A549 (cell line): ENCODE measurements around the gene ZNF511. TPM values are rescaled to one million over a fixed set of nuclear protein-coding genes. Genes with fewer than 3 reads are reported as not detected.

ENCODE experiments used
- ATAC-seq, 2 experiments: fragments of 200-7000 bp in 1 of 2; fragments of >200 bp in 1 of 2; cut with Nextera tagmentation in 1 of 2; cut with Tn5 transposase in 1 of 2; 3 replicates each; pipeline versions ENCODE4 v1.8.0 to v1.9.1; 2018 to 2020; ENCODE audit warnings: mild to moderate bottlenecking in 1 of 2, moderate library complexity in 1 of 2
- CTCF ChIA-PET: fragments of 300-600 bp; sonication (Branson Sonifier 250); formaldehyde crosslinking; extraction: SDS; loops from one replicate; lab custom pipeline; 2021; ENCODE audit warnings: antibody characterized with exemption, inconsistent platforms; lab: Yijun Ruan, JAX
- POLR2A ChIA-PET: fragments of 350-600 bp; formaldehyde crosslinking; extraction: SDS; loops from one replicate; lab custom pipeline; 2021; ENCODE audit warnings: antibody characterized with exemption, inconsistent platforms; lab: Yijun Ruan, JAX
- DNase-seq, 2 experiments: peaks; one replicate each; pipeline versions ENCODE4 v3.0.0 to v3.0.0-alpha.2; 2011 to 2016; ENCODE audit warnings: low read depth in 1 of 2, low spot score in 1 of 2
- FAIRE-seq: peaks from 2 replicates; lab custom pipeline; 2011; peaks lifted over from hg19 to GRCh38; lab: Jason Lieb, UNC
- H3K27ac ChIP-seq, 2 experiments: fragments of >200 bp; sonication (Bioruptor Twin); formaldehyde crosslinking; 3 replicates each; pipeline ENCODE4 v1.5.1; 2016 to 2017
- H3K4me1 ChIP-seq: fragments of >200 bp; sonication (Bioruptor Twin); formaldehyde crosslinking; 3 replicates; pipeline ENCODE4 v1.6.1; 2016
- H3K4me2 ChIP-seq: fragments of >200 bp; sonication (Bioruptor Twin); formaldehyde crosslinking; 3 replicates; pipeline ENCODE4 v1.6.1; 2016
- H3K4me3 ChIP-seq: fragments of >200 bp; sonication (Bioruptor Twin); formaldehyde crosslinking; 3 replicates; pipeline ENCODE4 v1.5.1; 2016
- H3K9me3 ChIP-seq: fragments of >200 bp; sonication (Bioruptor Twin); formaldehyde crosslinking; 3 replicates; pipeline ENCODE4 v1.6.1; 2016
- CBX2 ChIP-seq: fragments of 200-600 bp; sonication (generic); IDR thresholded peaks from 2 replicates; pipeline ENCODE4 v1.6.1; 2016; ENCODE audit warnings: low read depth, mild to moderate bottlenecking, borderline replicate concordance
- CBX8 ChIP-seq: fragments of 200-600 bp; sonication (generic); IDR thresholded peaks from 2 replicates; pipeline ENCODE4 v1.6.1; 2016
- CEBPB ChIP-seq, 2 experiments: fragments of >200 bp in 1 of 2; sonication (Bioruptor Twin) in 1 of 2; formaldehyde crosslinking in 1 of 2; IDR thresholded peaks; 2 replicates each; pipeline ENCODE4 v1.6.1; 2012 to 2016
- FOSB ChIP-seq: fragments of 250-450 bp; sonication (Bioruptor Pico); IDR thresholded peaks from 2 replicates; pipeline ENCODE4 v1.5.0; 2020; ENCODE audit warnings: mild to moderate bottlenecking, moderate library complexity
- FOSL2 ChIP-seq, 2 experiments: fragments of 450-650 bp in 1 of 2; fragments of >200 bp in 1 of 2; sonication (Bioruptor Twin) in 1 of 2; formaldehyde crosslinking; IDR thresholded peaks; 2 replicates each; pipeline versions ENCODE4 v1.5.0 to v1.6.1; 2016 to 2020; ENCODE audit warnings: mild to moderate bottlenecking in 1 of 2, moderate library complexity in 1 of 2
- FOXS1 ChIP-seq: fragments of 250-450 bp; sonication (Bioruptor Pico); IDR thresholded peaks from 2 replicates; pipeline ENCODE4 v1.5.0; 2020; ENCODE audit warnings: mild to moderate bottlenecking, moderate library complexity
- GATA3 ChIP-seq: IDR thresholded peaks from 2 replicates; pipeline ENCODE4 v1.6.1; 2012; ENCODE audit warnings: borderline replicate concordance
- HDAC2 ChIP-seq: fragments of 200-600 bp; sonication (generic); IDR thresholded peaks from 2 replicates; pipeline ENCODE4 v1.6.1; 2016
- HEYL ChIP-seq: fragments of 250-450 bp; sonication (Bioruptor Pico); IDR thresholded peaks from 2 replicates; pipeline ENCODE4 v1.8.0; 2021; ENCODE audit warnings: mild to moderate bottlenecking, moderate library complexity
- HOXB13 ChIP-seq: fragments of 250-450 bp; sonication (Bioruptor Pico); IDR thresholded peaks from 2 replicates; pipeline ENCODE4 v1.5.0; 2020; ENCODE audit warnings: low read depth, mild to moderate bottlenecking, moderate library complexity
- POLR2A ChIP-seq: IDR thresholded peaks from 2 replicates; pipeline ENCODE4 v1.6.1; 2012; ENCODE audit warnings: mild to moderate bottlenecking, low read length
- POLR2AphosphoS2 ChIP-seq: conservative IDR thresholded peaks from 2 replicates; pipeline ENCODE4 v1.6.1; 2012; ENCODE audit warnings: low read length, improper control_type of control experiment, inconsistent platforms
- RCOR1 ChIP-seq: fragments of 150-350 bp; IDR thresholded peaks from 2 replicates; pipeline ENCODE4 v1.6.1; 2014; ENCODE audit warnings: antibody characterized with exemption, low read length, low read depth
- RFX5 ChIP-seq: fragments of 450-650 bp; IDR thresholded peaks from 2 replicates; pipeline ENCODE4 v1.7.1; 2014; ENCODE audit warnings: antibody characterized with exemption, mild to moderate bottlenecking, moderate library complexity
- SMC3 ChIP-seq: fragments of >200 bp; sonication (Bioruptor Twin); formaldehyde crosslinking; IDR thresholded peaks from 3 replicates; pipeline ENCODE4 v1.6.1; 2018; ENCODE audit warnings: inconsistent platforms
- ZC3H11A ChIP-seq: fragments of 450-650 bp; IDR thresholded peaks from 2 replicates; pipeline ENCODE4 v1.6.1; 2014; ENCODE audit warnings: antibody characterized with exemption, mild to moderate bottlenecking
- ZFP36 ChIP-seq: fragments of 450-650 bp; IDR thresholded peaks from 2 replicates; pipeline ENCODE4 v1.6.1; 2014; ENCODE audit warnings: borderline replicate concordance; ENCODE audit not compliant: partially characterized antibody
- WGBS: methylation state at CpG from one replicate; pipeline ENCODE4 v1.1.6; 2017; ENCODE audit errors: missing lambda C conversion rate; 5-methylcytosine and 5-hydroxymethylcytosine counted together
- polyA plus RNA-seq, 4 experiments: library from polyadenylated mRNA; depleted of rRNA in 3 of 4; stranded (reverse); fragments of >200 nt; fragmentation: RNase III in 1 of 4; extraction: RNeasy Plus Mini Kit Qiagen cat#74134 plus additional on column Dnase treatment in 1 of 4; gene quantifications; 2 replicates in 3 of 4; 3 replicates in 1 of 4; pipeline ENCODE4 v1.2.3, GENCODE V29; 2011 to 2017
- TF ChIP-seq, protein P1 (sequence below): fragments of 250-450 bp; sonication (Bioruptor Pico); IDR thresholded peaks from 2 replicates; pipeline ENCODE4 v1.5.0; 2020; ENCODE audit warnings: low read depth, mild to moderate bottlenecking, moderate library complexity
- TF ChIP-seq, protein P2 (sequence below): fragments of 250-450 bp; sonication (Bioruptor Pico); IDR thresholded peaks from 2 replicates; pipeline ENCODE4 v1.5.0; 2021; ENCODE audit warnings: mild to moderate bottlenecking, moderate library complexity, borderline replicate concordance
- TF ChIP-seq, protein P3 (sequence below): IDR thresholded peaks from 2 replicates; pipeline ENCODE4 v1.6.1; 2012; ENCODE audit warnings: low read depth, borderline replicate concordance
- TF ChIP-seq, protein P4 (sequence below): IDR thresholded peaks from 2 replicates; pipeline ENCODE4 v1.6.1; 2012
- TF ChIP-seq, protein P5 (sequence below): fragments of >200 bp; sonication (Bioruptor Twin); formaldehyde crosslinking; IDR thresholded peaks from 3 replicates; pipeline ENCODE4 v1.6.1; 2016

ZNF511 gene
- polyA plus RNA-seq, 2 of the 4 experiments (the other 2 are of a cell fraction) = 40.2 to 43.6 TPM

DNA sequence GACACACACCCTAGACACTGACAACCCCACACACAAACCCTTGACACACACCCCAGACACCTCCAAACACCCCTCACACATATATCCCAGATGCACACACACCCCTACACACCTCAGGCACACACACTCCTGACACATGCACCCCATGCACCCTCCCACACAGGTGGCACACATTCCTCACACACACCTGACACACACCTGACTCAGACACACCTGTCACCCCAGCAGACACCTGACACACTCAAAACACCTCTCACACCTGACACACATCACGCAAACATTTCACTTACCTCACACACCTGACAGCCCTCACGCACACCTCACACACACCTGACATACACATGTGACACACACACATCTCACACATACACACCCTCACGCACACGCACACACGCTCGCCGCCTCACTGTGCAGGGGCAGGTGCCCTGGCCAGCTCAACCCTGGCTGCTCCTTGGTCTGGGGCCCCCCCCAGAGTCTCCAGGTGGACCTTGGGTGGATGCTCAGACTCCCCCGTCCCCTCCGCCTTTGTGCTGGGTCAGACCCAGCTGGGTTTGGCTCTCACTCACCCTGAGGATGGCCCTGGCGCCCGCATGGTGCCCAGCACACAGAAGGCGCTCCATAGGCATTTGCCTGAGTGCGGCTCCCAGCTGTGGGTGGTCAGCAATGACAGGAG, 31.1 kb downstream of the ZNF511 start:
- no peak overlapping the region for H3K27ac ChIP-seq
- TF ChIP-seq FOSL2 (IDR thresholded peaks at IDR 0.05) (no peak), FOSL2 (CRISPR knock-in tag; IDR thresholded peaks at IDR 0.05) (no peak), CBX8 (no peak), RCOR1 (no peak), HEYL (CRISPR knock-in tag) (no peak), CBX2 (no peak), HOXB13 (CRISPR knock-in tag) (no peak), FOSB (CRISPR knock-in tag) (no peak)
- TF ChIP-seq, protein P1, sequence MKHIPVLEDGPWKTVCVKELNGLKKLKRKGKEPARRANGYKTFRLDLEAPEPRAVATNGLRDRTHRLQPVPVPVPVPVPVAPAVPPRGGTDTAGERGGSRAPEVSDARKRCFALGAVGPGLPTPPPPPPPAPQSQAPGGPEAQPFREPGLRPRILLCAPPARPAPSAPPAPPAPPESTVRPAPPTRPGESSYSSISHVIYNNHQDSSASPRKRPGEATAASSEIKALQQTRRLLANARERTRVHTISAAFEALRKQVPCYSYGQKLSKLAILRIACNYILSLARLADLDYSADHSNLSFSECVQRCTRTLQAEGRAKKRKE (CRISPR knock-in tag) = no peak
- ATAC-seq (no peak), DNase-seq (no peak), FAIRE-seq (no peak)
- POLR2A ChIA-PET = no interaction called here
- WGBS = 80% methylated on average over 12 of the region's 13 CpGs
- H3K4me3 ChIP-seq = no peak overlapping the region
- H3K4me1 ChIP-seq = peaks cover 24% of the 10 kb centered on the region
- no peak overlapping the region for H3K4me2 ChIP-seq
- no peaks in the 10 kb centered on the region for H3K9me3 ChIP-seq
- CTCF ChIA-PET = interaction anchor here (1.1 to 9.2 kb wide), 2 partner anchors 8 to 11 kb away, joined by 3 to 76 read pairs; no protein-coding TSS in a partner anchor

DNA sequence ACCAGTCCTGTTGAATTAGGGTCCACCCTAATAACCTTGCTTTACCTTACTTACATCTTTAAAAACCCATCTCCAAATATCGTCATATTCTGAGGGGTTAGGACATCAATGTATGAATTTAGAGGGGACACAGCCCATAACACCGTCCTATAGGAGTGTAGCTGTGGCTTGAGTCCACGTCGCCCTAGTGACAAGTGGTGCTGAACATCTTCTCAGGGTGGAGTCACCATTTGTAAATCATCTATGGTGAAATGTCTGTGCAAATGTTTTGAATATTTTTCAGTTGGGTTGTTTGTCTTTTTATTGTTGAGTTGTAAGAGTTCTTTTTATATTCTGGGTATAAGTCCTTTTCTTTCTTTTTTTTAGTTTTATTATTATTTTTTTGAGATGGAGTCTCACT, 33.3 kb downstream of the ZNF511 start:
- FAIRE-seq (no peak), DNase-seq (no peak), ATAC-seq (no peak)
- Histone ChIP-seq H3K9me3 (no peaks in the 10 kb centered on the region), H3K4me3 (no peak overlapping the region), H3K4me1 (peaks cover 6% of the 10 kb centered on the region; the same call in 2 of the 3 replicates), H3K4me2 (no peak overlapping the region), H3K27ac (no peak overlapping the region)
- 80% methylated on average over 4 of the region's 4 CpGs for WGBS
- CTCF ChIA-PET = interaction anchor here (9.2 kb wide), 1 partner anchor 13 kb away, joined by 76 read pairs; no protein-coding TSS in a partner anchor
- TF ChIP-seq POLR2AphosphoS2 (no peak), GATA3 (no peak), ZFP36 (no peak), HDAC2 (no peak), ZC3H11A (no peak), RCOR1 (no peak), SMC3 (no peak), FOXS1 (CRISPR knock-in tag) (no peak), POLR2A (no peak), CEBPB (IDR thresholded peaks at IDR 0.05) (no peak), RFX5 (no peak)
- TF ChIP-seq, protein P2, sequence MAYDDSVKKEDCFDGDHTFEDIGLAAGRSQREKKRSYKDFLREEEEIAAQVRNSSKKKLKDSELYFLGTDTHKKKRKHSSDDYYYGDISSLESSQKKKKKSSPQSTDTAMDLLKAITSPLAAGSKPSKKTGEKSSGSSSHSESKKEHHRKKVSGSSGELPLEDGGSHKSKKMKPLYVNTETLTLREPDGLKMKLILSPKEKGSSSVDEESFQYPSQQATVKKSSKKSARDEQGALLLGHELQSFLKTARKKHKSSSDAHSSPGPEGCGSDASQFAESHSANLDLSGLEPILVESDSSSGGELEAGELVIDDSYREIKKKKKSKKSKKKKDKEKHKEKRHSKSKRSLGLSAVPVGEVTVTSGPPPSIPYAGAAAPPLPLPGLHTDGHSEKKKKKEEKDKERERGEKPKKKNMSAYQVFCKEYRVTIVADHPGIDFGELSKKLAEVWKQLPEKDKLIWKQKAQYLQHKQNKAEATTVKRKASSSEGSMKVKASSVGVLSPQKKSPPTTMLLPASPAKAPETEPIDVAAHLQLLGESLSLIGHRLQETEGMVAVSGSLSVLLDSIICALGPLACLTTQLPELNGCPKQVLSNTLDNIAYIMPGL (CRISPR knock-in tag) = no peak
- TF ChIP-seq, protein P3, sequence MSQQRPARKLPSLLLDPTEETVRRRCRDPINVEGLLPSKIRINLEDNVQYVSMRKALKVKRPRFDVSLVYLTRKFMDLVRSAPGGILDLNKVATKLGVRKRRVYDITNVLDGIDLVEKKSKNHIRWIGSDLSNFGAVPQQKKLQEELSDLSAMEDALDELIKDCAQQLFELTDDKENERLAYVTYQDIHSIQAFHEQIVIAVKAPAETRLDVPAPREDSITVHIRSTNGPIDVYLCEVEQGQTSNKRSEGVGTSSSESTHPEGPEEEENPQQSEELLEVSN = no peak
- TF ChIP-seq, protein P4, sequence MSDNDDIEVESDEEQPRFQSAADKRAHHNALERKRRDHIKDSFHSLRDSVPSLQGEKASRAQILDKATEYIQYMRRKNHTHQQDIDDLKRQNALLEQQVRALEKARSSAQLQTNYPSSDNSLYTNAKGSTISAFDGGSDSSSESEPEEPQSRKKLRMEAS = no peak
- TF ChIP-seq, protein P5, sequence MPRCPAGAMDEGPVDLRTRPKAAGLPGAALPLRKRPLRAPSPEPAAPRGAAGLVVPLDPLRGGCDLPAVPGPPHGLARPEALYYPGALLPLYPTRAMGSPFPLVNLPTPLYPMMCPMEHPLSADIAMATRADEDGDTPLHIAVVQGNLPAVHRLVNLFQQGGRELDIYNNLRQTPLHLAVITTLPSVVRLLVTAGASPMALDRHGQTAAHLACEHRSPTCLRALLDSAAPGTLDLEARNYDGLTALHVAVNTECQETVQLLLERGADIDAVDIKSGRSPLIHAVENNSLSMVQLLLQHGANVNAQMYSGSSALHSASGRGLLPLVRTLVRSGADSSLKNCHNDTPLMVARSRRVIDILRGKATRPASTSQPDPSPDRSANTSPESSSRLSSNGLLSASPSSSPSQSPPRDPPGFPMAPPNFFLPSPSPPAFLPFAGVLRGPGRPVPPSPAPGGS = no peak
- POLR2A ChIA-PET = no interaction called here
